Neural progenitor cell (in vitro differentiated cells): ENCODE results near the gene CTSF.

Experiments
- EZH2 ChIP-seq: fragments of 200-600 bp; sonication (generic); IDR thresholded peaks from 2 replicates; pipeline ENCODE4 v1.6.1; 2017; ENCODE audit warnings: antibody characterized with exemption, mild to moderate bottlenecking, moderate library complexity
- EZH2phosphoT487 ChIP-seq: fragments of 200-600 bp; sonication (generic); IDR thresholded peaks from 2 replicates; pipeline ENCODE4 v1.6.1; 2017; ENCODE audit warnings: antibody characterized with exemption
- TF ChIP-seq, protein P1 (sequence below): fragments of 200-600 bp; sonication (generic); IDR thresholded peaks from 2 replicates; pipeline ENCODE4 v1.5.1; 2017; ENCODE audit warnings: antibody characterized with exemption, mild to moderate bottlenecking

DNA sequence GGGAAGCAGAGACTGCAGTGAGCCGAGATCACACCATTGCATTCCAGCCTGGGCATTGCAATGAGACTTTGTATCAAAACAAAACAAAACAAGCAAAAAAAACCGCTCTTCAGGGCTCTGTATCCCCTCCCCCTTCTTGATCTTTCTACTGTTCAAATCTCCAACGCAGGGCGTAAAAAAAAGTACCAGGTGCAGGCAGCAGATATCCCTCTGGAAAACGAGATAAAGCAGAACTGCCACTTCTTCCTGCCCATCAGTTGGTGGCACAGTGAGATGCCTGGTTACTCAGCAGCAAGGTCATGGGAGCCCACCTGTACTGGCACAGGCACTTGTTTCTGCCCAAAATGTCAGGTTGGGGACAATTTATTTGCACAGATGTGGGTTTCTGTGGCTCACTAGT, 35.7 kb upstream of the CTSF start:
- TF ChIP-seq, protein P1, sequence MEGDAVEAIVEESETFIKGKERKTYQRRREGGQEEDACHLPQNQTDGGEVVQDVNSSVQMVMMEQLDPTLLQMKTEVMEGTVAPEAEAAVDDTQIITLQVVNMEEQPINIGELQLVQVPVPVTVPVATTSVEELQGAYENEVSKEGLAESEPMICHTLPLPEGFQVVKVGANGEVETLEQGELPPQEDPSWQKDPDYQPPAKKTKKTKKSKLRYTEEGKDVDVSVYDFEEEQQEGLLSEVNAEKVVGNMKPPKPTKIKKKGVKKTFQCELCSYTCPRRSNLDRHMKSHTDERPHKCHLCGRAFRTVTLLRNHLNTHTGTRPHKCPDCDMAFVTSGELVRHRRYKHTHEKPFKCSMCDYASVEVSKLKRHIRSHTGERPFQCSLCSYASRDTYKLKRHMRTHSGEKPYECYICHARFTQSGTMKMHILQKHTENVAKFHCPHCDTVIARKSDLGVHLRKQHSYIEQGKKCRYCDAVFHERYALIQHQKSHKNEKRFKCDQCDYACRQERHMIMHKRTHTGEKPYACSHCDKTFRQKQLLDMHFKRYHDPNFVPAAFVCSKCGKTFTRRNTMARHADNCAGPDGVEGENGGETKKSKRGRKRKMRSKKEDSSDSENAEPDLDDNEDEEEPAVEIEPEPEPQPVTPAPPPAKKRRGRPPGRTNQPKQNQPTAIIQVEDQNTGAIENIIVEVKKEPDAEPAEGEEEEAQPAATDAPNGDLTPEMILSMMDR: no peak
- TF ChIP-seq EZH2phosphoT487: no peak
- no peak for TF ChIP-seq EZH2
